ENCODE results near the gene TUBGCP5.
"Not testable (repeated sequence)": the region's sequence is repeated elsewhere in the genome, so short reads cannot be mapped to it uniquely, and the experiment has no call there.

The TUBGCP5 gene

DNA sequence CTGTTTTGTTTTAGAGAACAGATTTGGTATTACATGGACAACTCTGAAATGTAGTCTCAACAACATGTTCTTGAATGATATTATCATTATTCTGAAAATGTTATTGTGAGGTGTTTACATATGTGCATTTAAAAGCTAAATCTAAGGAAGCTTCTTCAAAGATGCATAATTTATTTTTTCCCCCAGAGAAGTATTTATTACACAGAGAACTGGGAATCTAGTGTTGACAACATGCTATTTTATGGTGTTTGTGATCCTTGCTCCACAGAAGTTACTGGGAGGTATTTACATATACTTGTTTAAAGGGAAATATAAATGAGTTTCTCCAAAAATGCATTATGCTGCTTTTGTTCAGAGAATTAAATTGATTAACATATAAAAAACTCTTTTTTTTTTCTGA is 18.3 kb upstream of the TUBGCP5 start:
- H3K4me3 ChIP-seq (ENCODE audit: low read depth, low read length), result no peak overlapping the region
- DNase-seq (ENCODE audit: low read depth), result no peak
- TF ChIP-seq, protein P1, sequence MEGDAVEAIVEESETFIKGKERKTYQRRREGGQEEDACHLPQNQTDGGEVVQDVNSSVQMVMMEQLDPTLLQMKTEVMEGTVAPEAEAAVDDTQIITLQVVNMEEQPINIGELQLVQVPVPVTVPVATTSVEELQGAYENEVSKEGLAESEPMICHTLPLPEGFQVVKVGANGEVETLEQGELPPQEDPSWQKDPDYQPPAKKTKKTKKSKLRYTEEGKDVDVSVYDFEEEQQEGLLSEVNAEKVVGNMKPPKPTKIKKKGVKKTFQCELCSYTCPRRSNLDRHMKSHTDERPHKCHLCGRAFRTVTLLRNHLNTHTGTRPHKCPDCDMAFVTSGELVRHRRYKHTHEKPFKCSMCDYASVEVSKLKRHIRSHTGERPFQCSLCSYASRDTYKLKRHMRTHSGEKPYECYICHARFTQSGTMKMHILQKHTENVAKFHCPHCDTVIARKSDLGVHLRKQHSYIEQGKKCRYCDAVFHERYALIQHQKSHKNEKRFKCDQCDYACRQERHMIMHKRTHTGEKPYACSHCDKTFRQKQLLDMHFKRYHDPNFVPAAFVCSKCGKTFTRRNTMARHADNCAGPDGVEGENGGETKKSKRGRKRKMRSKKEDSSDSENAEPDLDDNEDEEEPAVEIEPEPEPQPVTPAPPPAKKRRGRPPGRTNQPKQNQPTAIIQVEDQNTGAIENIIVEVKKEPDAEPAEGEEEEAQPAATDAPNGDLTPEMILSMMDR (IDR thresholded peaks at IDR 0.05; ENCODE audit: insufficient read depth, low read depth, low read length, missing control alignments), result no peak

DNA sequence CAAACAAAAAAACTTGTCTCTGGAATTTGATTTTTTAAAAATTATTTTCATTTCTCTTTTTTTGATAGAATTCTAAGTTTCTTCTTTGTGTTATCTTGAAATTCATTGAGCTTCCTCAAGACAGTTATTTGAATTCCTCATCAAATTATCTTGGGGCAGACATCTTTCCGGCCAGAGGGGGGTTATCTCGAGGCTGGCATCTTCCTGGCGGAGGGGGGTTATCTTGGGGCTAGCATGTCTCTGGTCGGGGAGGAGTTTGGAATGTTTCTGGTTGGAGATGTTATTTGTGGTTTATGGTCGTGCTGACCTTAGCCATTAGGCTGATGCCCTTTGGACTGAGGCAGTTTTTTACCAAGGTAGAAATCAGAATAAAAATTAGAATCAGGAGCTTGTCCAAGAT is 15.9 kb upstream of the TUBGCP5 start:
- DNase-seq (ENCODE audit: low read depth), result no peak
- TF ChIP-seq, protein P1 (IDR thresholded peaks at IDR 0.05; ENCODE audit: insufficient read depth, low read depth, low read length, missing control alignments), result no peak
- H3K4me3 ChIP-seq (ENCODE audit: low read depth, low read length), result no peak overlapping the region

GRCh38 chr15:23052522-23052921 is 13.2 kb upstream of the TUBGCP5 start:
- TF ChIP-seq, protein P1 (IDR thresholded peaks at IDR 0.05; ENCODE audit: insufficient read depth, low read depth, low read length, missing control alignments), result no peak
- H3K4me3 ChIP-seq (ENCODE audit: low read depth, low read length), result no peak overlapping the region
- DNase-seq (ENCODE audit: low read depth), result no peak

- H3K4me3 ChIP-seq (ENCODE audit: low read depth, low read length), result no peak overlapping the region
- TF ChIP-seq, protein P1 (IDR thresholded peaks at IDR 0.05; ENCODE audit: insufficient read depth, low read depth, low read length, missing control alignments), result no peak
- DNase-seq (ENCODE audit: low read depth), result no peak
These were observed 11.3 kb upstream of the TUBGCP5 start for GRCh38 chr15:23050708-23051107.

DNA sequence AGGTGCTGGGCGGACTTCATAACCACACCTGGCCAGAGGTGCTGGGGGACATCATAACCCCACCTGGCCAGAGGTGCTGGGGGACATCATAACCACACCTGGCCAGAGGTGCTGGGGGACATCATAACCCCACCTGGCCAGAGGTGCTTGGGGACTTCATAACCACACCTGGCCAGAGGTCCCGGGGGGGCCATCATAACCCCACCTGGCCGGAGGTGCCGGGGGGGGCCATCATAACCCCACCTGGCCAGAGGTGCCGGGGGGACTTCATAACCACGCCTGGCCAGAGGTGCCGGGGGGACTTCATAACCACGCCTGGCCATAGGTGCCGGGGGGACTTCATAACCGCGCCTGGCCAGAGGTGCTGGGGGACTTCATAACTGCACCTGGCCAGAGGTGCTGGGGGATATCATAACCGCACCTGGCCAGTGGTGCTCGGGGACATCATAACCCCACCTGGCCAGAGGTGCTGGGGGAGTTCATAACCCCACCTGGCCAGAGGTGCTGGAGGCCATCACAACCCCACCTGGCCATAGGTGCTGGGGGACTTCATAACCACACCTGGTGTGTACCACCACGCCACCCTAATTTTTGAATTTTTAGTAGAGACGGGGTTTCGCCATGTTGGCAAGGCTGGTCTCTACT is 10.7 kb upstream of the TUBGCP5 start:
- H3K4me3 ChIP-seq (ENCODE audit: low read depth, low read length), result no peak overlapping the region
- TF ChIP-seq, protein P1 (IDR thresholded peaks at IDR 0.05; ENCODE audit: insufficient read depth, low read depth, low read length, missing control alignments), result no peak
- no peak for DNase-seq (ENCODE audit: low read depth)

DNA sequence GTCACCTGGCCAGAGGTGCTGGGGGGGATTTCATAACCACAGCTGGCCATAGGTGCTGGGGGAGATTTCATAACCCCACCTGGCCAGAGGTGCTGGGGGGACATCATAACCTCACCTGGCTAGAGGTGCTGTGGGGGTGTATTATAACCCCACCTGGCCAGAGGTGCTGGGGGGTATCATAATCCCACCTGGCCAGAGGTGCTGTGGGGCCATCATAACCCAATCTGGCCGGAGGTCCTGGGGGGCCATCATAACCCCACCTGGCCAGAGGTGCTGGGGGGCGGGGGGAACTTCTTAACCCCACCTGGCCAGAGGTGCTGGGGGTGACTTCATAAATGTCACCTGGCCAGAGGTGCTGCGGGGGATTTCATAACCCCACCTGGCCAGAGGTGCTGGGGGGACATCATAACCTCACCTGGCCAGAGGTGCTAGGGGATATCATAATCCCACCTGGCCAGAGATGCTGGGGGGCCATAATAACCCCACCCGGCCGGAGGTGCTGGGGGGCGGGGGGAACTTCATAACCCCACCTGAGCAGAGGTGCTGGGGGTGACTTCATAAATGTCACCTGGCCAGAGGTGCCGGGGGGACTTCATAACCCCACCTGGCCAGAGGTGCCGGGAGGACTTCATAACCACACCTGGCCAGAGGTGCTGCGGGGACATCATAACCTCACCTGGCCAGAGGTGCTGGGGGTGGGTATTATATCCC is 9.4 kb upstream of the TUBGCP5 start:
- not testable (repeated sequence) for DNase-seq (ENCODE audit: low read depth); H3K4me3 ChIP-seq (ENCODE audit: low read depth, low read length)

- not testable (repeated sequence) for DNase-seq (ENCODE audit: low read depth); H3K4me3 ChIP-seq (ENCODE audit: low read depth, low read length)
These were observed 4.6 kb upstream of the TUBGCP5 start for GRCh38 chr15:23043987-23044386.

DNA sequence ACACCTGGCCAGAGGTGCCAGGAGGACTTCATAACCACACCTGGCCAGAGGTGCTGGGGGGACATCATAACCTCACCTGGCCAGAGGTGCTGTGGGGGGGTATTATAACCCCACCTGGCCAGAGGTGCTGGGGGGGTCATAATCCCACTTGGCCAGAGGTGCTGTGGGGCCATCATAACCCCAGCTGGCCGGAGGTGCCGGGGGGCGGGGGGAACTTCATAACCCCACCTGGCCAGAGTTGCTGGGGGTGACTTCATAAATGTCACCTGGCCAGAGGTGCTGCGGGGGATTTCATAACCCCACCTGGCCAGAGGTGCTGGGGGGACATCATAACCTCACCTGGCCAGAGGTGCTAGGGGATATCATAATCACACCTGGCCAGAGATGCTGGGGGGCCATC is 4.2 kb upstream of the TUBGCP5 start:
- not testable (repeated sequence) for H3K4me3 ChIP-seq (ENCODE audit: low read depth, low read length); DNase-seq (ENCODE audit: low read depth)

DNA sequence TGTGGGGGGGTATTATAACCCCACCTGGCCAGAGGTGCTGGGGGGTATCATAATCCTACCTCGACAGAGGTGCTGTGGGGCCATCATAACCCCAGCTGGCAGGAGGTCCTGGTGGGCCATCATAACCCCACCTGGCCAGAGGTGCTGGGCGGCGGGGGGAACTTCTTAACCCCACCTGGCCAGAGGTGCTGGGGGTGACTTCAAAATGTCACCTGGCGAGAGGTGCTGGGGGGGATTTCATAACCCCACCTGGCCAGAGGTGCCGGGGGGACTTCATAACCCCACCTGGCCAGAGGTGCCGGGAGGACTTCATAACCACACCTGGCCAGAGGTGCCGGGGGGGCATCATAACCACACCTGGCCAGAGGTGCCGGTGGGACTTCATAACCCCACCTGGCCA is 2.4 kb upstream of the TUBGCP5 start:
- not testable (repeated sequence) for H3K4me3 ChIP-seq (ENCODE audit: low read depth, low read length); DNase-seq (ENCODE audit: low read depth)
